Thyroid gland (tissue), 4 donors: ENCODE data around the gene SPATA31C1.

ENCODE experiments used
- POLR2A ChIP-seq, 2 donors: fragments of 450-650 bp; IDR thresholded peaks; one replicate each; pipeline ENCODE4 v1.6.1; 2017; ENCODE audit warnings: antibody characterized with exemption in 2 of 2, mild to moderate bottlenecking in 2 of 2, moderate library complexity in 1 of 2
- TF ChIP-seq, protein P1 (sequence below), 6 experiments: fragments of 200-600 bp in 3 of 6; fragments of 450-650 bp in 3 of 6; sonication (generic) in 3 of 6; IDR thresholded peaks; one replicate each; pipeline ENCODE4 v1.5.1; 2016 to 2019; ENCODE audit warnings: antibody characterized with exemption in 6 of 6, mild to moderate bottlenecking in 2 of 6, inconsistent platforms in 1 of 6, moderate library complexity in 1 of 6

DNA sequence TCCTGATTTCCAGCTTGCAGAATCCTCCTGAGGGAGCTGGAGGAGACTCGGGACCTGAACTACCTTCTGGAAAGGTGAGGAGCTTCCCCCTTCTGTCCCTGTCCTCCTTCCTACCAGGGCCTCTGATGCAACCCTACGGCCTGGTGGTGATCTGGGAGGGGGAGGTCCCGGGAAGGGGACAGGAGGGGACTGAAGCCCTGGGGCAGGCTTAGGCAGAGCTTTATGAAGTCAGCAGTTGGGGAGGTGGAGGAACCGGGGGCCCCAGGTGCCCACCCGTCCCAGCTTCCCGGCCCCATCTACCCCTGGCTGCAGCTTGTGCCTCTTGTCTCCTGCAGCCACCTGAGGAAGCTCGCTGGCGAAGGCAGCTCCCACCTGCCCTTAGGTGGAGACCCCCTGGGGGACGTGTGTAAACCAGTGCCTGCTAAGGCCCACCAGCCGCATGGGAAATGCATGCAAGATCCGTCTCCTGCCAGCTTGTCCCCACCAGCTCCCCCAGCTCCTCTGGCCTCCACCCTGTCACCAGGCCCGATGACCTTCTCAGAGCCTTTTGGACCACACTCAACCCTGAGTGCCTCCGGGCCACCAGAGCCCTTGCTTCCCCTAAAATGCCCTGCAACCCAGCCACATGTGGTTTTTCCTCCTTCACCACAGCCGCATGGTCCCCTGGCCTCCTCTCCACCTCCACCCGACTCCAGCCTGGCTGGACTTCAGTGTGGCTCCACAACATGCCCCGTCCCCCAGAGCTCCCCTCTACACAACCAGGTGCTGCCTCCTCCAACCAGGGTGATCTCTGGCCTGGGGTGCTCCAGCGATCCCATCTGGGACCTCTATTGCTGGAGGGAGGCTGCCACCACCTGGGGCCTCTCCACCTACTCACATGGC, 32.9 kb upstream of the SPATA31C1 start:
- TF ChIP-seq, protein P1, sequence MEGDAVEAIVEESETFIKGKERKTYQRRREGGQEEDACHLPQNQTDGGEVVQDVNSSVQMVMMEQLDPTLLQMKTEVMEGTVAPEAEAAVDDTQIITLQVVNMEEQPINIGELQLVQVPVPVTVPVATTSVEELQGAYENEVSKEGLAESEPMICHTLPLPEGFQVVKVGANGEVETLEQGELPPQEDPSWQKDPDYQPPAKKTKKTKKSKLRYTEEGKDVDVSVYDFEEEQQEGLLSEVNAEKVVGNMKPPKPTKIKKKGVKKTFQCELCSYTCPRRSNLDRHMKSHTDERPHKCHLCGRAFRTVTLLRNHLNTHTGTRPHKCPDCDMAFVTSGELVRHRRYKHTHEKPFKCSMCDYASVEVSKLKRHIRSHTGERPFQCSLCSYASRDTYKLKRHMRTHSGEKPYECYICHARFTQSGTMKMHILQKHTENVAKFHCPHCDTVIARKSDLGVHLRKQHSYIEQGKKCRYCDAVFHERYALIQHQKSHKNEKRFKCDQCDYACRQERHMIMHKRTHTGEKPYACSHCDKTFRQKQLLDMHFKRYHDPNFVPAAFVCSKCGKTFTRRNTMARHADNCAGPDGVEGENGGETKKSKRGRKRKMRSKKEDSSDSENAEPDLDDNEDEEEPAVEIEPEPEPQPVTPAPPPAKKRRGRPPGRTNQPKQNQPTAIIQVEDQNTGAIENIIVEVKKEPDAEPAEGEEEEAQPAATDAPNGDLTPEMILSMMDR (IDR thresholded peaks at IDR 0.05): no peak
- TF ChIP-seq POLR2A (IDR thresholded peaks at IDR 0.05): no peak
